HG03159 (cell line): Measurements from ENCODE around the gene ERFE.

Experiments used
- ATAC-seq: cut with Tn5 transposase; IDR thresholded peaks from one replicate; pipeline ENCODE4 v1.9.1; 2021; ENCODE audit warnings: mild to moderate bottlenecking, moderate library complexity; ENCODE audit not compliant: unreplicated experiment

ERFE gene

DNA sequence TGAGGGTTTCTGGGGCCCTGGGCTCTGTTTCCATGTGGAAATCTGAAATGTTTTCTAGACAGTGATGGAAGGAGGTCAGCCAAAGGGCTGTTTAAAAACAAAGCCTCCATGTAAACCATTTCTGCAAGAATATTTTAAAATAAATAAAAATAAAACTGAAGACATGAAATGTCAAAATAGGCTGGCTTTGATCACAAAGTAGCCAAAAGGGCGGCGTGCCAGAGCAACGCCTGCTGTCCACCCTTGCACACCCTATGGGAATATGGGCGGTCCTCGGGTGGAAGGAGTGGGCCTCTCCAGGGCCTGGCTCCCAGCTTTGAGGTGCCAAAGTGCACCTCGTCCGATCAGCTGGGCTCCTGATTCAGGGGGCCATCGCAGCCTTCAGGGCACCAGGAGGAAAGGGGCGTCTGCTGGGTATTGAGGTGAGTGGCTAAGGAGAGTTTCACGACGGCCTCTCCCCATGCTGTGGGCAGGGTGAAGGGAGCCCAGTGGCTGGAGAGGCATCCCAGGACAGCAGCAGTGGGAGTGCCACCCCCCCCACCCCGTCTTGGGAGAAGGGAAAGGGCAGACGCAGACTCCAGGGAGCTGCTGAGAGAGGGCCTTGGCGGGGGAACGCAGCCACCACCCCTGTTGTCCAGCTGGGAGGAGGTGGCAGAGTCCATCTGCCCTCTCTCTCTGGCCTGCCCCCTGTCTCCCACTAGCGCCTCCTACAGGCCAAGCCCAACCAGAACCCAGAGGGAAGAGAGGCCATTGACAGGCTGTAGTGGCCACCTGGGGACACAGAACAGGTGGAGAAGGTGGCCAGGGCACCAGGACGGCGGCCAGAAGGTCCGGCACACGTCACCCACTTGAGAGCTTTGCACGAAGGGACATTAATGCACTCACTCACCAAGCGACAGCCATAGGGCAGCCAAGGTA is 5.7 kb upstream of the ERFE start:
- no peak for ATAC-seq

DNA sequence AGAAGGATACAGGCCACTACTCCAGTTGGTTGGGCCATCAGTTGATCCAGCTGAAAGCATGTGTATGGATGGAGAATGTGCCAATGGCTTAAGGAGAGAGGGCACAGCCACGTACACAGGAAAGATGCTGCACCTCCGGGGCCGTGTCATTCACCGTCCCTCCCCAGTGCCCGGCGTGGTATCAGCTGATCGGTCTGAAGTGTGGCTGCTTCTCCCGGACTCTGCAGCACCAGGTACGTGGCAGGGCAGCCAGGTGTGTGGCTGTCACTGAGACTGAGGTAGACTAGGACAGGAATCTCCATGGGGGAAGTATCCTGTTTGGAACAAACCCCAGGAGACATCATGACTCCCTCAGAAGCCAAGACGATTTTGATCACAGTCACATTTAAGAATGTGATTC is 4.2 kb upstream of the ERFE start:
- no peak for ATAC-seq

DNA sequence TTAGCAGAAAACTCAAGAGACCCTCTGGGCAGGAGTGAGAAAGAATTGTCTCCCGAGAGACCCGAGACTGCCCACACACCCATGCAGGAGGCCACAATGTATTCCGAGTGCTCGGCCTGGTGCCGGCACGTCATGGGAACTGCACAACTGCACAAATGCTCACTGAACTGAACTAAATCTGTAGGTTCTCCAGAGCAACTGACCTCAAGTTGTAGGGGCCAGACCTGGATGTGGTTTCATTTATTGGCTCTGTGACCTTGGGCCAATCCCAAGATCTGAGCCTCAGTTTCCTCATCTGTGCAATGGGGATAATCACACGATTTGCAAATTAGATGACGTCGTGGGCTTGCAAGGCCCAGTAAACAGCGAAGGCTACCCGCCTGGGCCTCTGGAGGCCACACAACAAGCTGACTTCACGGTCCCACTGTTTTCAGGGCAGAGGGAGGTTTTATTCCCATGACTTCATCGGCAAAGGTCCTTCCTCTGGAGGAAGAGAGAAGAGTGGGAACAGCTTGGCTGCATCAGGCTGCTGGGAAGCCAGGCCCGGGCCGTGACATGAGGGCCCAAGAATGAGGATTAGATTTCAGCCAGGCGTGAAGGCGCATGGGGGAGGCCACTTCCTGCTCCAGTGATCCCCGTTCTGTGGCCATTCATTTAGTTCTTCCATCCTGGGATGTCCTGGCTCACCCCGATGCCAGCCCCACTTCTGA is 3.6 kb upstream of the ERFE start:
- ATAC-seq: no peak

DNA sequence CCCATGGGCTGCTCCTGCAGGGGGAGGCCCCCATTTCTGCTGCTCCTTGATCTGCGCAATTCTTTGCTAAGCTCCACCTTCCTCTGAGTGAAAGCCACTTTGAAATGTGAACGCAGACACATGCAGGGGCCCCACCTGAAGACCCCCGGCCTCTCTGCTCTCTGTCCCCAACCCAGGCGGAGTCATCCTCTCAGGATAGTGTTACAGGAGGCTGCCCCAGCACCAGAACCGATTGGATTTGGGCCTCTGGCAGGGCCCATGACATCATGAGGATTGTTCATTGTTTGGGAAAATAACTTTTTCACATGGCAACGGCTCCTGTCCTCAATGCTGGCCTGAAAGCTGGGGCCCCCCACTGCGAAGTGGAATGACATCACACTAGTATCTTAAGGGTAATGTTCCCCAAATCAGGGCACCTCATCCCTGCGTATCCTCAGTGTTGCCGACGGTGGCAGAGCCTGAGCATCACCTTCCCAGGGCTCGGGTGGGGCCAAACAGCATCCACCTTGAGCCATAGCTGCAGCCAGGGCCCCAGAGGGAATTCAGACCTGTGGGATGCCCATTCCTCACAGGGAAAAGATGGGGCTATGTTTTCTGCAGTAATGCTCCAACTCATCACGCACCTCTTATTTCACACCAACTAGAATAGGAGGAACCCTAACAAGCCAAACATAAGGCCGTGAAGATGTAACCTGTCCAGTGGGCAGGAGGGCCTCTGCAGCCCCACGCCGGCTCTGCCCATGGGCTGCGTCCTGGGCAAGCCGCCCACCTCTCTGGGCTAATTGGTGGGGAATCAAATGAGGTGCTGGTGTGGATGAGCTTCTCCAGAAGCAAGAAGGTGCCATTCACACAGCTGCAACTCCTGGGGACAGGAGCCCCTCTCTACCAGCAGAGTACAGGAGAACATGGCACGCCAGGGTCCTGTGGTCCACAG is 2.7 kb upstream of the ERFE start:
- no peak for ATAC-seq

DNA sequence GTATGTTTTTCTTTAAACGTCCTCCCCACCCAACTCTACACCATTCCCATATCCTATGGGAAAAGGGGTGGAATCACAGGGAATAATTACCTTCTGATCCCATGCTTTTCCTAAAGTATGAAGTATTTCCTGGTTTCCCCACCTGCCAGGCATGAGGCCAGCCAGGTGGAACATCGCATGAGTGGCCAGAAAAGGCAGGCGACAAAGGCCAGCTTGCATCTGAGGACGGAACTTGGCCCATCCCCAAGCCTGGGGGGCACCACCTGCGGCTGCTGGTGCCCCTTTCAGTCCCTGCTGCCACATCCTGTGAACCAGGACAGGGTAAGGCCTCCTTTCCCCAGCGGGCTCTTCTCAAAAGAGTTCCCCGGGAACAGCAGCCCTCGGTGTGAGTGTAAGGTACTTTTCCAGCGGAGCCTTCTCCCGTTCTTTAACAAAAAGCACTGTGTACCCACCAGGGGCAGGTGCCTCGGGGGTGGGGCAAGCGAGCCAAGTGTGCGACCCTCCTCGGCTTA is 1.2 kb upstream of the ERFE start:
- no peak for ATAC-seq

DNA sequence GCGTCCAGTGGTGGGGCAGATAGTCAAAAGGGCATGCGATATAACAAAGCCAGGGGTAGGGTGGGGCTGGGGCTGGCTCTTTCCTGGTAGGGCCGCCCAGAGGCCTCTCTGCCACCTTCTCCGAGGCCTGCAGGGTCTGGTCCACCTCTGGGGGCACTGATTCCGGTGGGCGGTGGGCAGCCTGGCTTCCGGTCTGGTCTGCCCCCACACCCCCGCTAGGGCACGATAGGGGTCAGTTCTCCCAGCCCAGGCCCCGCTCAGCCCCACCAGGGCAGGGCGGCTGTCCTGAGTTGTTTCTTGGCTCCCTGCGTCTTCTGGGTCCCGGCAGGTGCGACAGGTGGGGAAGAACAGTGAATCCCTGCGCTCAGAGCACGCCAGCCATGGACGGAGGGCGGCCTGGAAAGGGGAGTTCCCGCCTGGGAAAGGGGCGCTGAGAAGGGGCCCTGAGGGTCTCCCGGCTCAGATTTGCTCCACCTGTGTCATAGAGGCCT is 707 bp upstream of the ERFE start:
- ATAC-seq: no peak

DNA sequence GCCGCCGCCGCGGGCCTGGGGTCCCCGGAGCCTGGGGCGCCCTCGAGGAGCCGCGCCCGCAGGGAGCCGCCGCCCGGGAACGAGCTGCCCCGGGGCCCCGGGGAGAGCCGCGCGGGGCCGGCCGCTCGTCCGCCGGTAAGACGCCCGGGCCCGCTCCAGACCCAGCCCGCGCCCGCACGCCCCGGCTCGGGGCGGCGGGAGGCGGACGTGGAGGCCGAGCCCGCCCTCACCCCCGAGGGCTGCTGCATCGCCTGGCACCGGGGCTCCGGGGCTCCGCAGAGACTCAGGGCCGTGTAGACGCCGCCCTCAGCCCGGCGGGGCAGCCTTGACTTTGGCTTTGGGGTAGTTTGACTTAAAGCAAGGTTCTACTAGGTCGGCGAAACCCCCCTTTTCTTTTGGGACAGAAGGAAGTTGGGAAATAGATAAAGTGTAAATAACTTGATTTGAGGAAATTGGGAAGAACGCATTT is 335 bp downstream of the ERFE start:
- peak; percentile 30 for ATAC-seq

DNA sequence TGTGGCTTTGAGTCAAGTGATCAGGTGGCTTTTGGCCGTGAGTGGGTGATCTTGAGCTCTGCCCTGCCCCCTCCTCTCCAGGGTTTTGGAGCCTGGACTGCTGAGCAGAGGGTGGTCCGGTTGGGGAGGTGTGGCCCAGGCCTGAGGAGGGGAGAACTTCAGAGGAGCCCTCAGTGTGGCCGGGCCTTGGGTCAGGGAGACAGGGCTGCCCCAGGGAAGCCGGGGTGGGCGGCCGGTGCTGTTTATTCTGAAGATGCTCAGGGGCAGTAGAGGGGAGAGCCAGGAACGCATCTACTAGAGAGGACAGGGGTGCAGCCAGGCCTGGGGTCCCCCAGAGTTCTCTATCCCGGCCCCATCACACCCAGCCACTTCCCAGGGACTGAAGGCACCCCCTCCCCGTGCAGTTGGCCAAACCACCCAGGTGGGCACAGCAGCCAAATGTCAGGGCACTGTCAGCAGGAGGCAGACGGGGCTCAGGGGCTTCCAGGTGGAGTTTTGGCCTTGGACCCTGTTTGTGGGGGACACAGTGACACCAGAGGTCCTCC is 963 bp downstream of the ERFE start:
- no peak for ATAC-seq

DNA sequence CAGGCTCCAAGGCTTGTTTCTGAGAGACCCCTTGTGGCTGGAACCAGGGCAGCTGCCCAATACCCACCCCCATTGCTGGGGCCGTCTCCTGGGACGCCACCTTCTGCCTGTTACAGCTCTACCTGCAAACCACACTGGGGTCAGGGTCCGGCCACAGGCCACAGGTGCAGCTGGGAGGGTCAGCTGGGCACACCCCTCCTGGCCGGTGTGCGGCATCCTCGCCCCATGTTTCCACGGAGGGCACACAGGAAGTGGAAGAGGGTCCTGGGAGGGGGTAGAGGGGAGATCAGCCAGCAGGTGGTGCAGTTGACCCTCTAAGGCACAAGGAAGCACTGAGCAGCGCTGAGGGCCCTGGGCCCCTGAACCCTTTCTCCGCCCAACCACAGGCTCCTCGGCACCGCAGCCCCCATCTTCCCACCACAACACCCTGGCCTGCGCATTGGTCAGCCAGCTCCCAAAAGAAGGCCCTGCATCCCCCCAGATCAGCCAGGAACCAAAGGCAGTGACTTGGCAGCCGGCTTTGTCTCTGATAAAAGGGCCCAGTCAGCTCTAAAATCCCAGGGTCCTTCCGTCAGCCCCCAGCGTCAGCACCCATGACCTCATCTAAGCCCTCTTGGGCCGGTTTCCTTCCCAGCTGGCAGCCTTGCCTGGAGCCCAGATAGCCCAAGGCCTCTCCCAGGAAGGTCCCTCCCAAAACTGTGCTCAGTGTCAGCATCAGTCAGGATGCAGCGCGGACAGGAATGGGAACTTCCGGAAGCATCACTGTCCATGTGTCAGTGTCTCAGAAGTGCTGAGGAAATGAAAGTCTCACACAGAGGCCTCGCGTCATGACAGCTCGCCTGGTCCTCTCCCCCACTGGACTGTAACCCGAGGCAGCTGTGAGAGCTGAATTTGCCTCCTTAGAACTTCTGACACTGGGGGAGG is 1.7 kb downstream of the ERFE start:
- no peak for ATAC-seq

DNA sequence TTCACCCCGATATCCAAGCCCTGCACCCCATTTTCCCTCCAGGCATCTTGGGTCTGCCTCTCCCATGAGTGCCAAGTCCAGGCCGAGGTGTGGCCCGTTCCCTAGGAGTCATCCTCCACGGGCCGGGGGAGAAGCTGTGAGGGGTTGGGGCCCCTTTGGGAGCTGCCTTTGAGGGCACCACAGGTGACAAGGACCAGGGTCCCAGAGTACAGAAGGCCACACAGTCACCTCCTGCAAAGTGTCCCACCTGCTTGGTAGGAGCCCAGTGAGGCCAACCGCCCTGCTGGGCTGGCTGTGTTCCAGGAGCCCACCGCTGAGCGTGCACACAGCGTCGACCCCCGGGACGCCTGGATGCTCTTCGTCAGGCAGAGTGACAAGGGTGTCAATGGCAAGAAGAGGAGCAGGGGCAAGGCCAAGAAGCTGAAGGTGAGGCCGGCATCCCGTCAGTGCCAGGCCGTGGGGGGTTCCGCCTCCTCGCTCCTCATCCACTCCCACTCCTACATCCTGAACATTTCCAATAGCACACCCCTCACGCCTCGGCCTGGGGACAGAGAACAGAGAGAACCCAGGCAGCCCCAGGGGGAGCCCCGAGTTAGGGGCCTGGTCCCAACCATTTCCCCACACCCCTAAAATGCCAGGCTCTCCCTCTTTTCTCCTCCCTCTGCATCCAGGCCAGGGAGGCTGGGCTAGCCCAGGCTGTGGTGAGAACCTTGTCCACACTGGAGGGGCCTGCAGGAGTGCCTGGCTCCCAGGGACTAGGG is 2.7 kb downstream of the ERFE start:
- no peak for ATAC-seq

DNA sequence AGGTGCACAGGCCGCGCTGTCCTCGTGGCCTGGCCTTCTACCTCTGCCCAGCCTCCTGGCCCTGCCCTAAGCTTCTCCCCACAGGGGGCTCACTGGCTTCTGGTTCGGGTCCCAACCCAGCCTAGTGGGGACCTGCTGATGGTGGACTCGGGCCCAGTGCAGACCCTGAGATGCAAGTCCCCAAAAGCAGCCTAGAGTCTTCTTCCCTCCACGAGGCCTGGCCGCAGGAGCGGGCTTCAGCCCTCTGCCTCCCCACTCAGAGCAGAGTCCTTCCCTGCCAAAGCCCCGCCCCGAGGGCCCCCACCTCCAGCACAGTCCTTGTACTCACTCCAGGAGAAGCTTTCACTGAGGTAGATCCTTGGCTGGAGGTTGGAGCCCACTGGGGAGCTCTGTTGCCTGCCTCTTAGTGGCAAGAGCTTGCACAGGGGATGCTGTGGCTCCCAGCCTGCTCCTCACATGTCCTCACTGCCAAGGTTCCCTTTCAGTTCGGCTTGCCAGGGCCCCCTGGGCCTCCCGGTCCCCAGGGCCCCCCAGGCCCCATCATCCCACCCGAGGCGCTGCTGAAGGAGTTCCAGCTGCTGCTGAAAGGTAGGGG is 3.6 kb downstream of the ERFE start:
- no peak for ATAC-seq

DNA sequence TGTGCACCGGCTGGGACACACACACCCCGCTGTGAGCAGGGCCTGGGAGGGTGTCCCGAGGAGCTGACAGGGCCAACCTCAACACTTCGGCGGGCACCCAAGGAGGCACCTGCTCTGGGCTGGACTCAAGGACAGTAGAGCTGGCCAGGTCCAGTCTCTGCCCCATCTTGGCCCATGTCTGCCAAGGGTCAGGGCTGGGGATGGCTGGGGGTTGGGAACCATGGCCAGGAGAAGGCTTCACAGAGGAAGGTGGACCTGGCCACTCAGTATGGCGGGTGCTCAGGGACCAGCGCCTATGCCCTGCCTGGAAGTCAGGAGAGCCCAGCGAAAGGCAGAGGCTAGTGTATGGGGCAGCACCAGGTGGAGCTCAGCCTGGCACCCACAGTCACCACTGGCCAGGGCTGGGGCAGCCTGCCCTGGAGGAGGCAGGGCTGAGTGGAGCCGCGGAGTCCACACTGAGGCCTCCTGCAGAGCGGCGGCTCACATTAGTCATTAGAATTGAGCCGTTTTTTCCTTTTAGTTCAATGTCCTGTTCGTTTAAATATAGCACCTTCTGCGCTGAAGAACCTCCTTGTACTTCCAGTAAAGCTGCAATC is 4.2 kb downstream of the ERFE start:
- no peak for ATAC-seq

DNA sequence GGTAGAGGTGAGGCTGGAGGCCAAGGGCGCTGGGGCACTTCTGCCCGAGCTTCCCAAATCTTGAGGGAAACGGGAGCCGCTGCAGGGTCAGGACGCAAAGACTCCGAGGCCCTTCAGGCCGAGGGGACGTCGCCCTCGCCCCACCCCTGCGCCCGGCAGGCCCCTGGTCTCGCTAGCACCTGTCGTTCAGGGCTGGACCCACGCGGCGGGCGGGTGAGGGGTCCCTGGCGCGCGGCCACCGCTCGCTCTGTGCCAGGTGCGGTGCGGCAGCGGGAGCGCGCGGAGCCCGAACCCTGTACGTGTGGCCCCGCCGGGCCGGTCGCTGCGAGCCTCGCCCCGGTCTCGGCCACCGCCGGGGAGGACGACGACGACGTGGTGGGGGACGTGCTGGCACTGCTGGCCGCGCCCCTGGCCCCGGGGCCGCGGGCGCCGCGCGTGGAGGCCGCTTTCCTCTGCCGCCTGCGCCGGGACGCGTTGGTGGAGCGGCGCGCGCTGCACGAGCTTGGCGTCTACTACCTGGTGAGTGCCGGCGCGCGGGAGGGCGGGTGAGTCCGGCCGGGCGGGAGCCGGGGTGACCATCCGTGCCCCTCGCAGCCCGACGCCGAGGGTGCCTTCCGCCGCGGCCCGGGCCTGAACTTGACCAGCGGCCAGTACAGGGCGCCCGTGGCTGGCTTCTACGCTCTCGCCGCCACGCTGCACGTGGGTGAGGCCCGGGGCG is 4.9 kb downstream of the ERFE start:
- ATAC-seq: no peak

DNA sequence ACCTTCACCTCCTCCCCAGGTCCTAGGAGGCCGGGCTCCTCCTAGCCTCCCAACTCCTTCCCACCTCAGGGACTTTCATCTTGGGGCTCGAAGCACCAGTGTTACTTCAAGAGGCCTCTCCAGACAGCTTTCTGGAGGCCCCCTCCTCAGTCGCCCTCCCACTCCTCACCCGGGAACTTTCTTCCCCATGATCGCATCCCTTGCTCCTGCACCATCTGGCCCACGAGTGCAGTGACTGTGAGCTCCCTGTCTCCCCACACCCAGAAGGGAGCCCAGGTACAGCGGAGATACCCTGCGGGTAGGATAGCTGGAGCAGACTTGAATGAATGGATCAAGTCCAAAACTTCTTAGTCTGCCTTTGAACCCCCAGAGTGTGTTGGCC is 6.1 kb downstream of the ERFE start:
- no peak for ATAC-seq

DNA sequence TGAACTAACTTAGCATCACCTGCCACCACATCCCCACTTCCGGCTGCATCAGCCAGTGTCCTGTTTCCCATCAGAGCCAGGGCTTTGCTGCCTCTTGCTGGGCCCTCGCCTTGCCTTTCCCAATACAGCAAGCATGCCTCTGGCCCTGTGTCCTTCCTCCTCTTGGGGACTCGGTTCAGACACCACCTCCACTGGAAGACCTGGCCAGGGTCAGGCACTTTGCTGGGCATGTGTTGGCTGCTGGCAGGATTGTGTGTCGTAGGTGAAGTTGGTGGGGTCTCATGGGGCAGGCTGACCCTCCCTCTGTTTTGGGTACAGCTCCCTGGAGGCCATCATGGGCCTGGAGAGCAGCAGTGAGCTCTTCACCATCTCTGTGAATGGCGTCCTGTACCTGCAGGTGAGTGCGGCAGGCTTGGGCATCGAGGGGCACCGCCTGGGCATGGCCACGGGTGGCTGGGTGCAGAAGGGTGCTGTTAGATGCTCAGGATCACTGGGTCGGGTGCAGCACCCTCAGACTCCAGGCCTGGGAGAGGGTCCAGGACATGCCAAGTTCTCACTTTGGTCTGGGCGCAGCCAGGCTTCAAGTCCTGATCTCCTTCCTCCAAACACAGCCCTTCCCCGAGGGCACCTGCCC is 6.6 kb downstream of the ERFE start:
- ATAC-seq: no peak

DNA sequence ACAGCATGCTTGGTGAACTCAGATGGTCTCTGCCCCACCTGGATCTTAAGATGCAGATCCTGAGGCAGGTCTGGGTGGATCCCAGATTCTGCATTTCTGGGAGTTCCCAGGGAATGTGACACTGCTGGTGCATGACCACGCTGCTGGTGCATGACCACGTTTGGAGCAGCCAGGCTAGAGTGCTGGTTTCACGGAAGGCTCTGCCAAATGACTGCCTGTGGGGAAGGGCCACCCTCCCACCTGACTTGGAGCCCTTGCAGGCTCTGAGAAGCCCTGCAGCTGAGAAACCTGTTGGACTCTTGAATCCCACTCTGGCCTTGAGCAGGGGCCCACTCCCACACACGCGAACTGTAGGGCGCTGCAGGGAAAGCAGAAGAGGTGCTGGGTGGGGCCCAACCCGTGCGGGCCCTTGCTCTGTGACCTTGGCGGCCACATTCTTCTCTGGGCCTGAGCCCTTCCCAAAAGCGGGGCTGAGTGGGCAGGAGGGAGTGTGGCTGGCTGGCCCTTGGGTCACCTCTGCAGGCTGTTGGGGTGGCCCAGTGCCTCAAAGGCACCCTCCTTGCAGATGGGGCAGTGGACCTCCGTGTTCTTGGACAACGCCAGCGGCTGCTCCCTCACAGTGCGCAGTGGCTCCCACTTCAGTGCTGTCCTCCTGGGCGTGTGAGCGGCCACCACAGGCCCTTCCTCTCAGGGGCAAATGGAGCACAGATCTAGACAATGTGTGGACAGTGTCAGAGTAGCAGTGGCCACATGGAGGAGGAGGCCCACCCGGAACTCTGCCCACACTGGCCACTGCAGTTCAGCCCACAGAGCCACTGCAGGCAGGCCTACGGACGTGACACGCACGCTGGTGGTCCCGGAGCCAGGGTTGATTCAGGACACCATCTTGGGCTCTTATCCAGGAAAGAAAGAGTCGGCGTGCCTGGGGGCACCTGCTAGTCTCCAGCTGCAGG is 7.9 kb downstream of the ERFE start:
- ATAC-seq: no peak
